GM21447 (cell line): ENCODE data around the gene INHBB.
"Not testable (repeated sequence)": the region's sequence is repeated elsewhere in the genome, so short reads cannot be mapped to it uniquely, and the experiment has no call there.

Experiments
- ATAC-seq: cut with Tn5 transposase; IDR thresholded peaks from one replicate; pipeline ENCODE4 v1.9.1; 2021; ENCODE audit not compliant: unreplicated experiment

INHBB gene

GRCh38 chr2:120378605-120379004 lies 32.7 kb downstream of the INHBB start:
- ATAC-seq = no peak

- no peak for ATAC-seq
Observed at GRCh38 chr2:120379916-120380893, 34.3 kb downstream of the INHBB start.

- ATAC-seq = no peak
Observed at GRCh38 chr2:120381192-120381591, 35.3 kb downstream of the INHBB start.

- no peak for ATAC-seq
Observed at GRCh38 chr2:120381661-120382060, 35.7 kb downstream of the INHBB start.

- no peak for ATAC-seq
Observed at GRCh38 chr2:120382541-120383144, 36.7 kb downstream of the INHBB start.

GRCh38 chr2:120383191-120383590 lies 37.3 kb downstream of the INHBB start:
- ATAC-seq = no peak

GRCh38 chr2:120383631-120384340 lies 37.9 kb downstream of the INHBB start:
- ATAC-seq = no peak

- no peak for ATAC-seq
Observed at GRCh38 chr2:120384486-120385354, 38.8 kb downstream of the INHBB start.

GRCh38 chr2:120385355-120386127 lies 39.6 kb downstream of the INHBB start:
- no peak for ATAC-seq

GRCh38 chr2:120388222-120389035 lies 42.5 kb downstream of the INHBB start:
- ATAC-seq = no peak

- ATAC-seq = no peak
Observed at GRCh38 chr2:120389036-120389391, 43.1 kb downstream of the INHBB start.

GRCh38 chr2:120390381-120391055 lies 44.6 kb downstream of the INHBB start:
- no peak for ATAC-seq

- not testable (repeated sequence) for ATAC-seq
Observed at GRCh38 chr2:120391382-120391781, 45.4 kb downstream of the INHBB start.

GRCh38 chr2:120391911-120392665 lies 46.2 kb downstream of the INHBB start:
- no peak for ATAC-seq

- ATAC-seq = no peak
Observed at GRCh38 chr2:120392923-120393322, 47.0 kb downstream of the INHBB start.

- no peak for ATAC-seq
Observed at GRCh38 chr2:120393456-120393855, 47.5 kb downstream of the INHBB start.

GRCh38 chr2:120394764-120395163 lies 48.8 kb downstream of the INHBB start:
- ATAC-seq = no peak
